ENCODE results near the gene OLA1. TPM values are rescaled to one million over a fixed set of nuclear protein-coding genes. Genes with fewer than 3 reads are reported as not detected.

OLA1 gene
- total RNA-seq, 1 experiment from 2014 or later, result 126 TPM

DNA sequence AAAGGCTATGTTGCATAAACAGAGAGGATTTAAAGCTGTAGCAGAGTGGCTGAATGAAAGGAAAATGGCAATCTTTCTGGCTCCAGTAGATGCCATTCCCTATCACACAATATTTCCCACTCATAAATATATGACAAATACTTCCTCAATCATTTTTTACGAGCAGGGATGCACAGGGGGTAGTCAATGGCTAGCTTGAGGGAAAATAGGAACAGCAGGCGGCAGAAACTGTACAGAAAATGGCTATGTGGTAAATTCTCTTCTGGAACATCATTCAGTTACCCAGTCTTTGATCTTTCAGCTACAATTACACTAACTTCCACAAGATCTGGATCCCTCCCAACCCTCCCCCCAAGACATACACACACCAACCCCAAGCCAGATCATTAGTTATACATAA, 127.2 kb downstream of the OLA1 start:
- peak; percentile 78 for ATAC-seq
- TF ChIP-seq TCF7L2 (IDR thresholded peaks at IDR 0.05; ENCODE audit: low read depth, low read length) (no peak), POLR2AphosphoS5 (IDR thresholded peaks at IDR 0.05; ENCODE audit: low read depth, low read length) (no peak), SIN3A (IDR thresholded peaks at IDR 0.05; ENCODE audit: borderline replicate concordance, insufficient read depth, low read depth, low read length) (no peak)
- TF ChIP-seq, protein P1, sequence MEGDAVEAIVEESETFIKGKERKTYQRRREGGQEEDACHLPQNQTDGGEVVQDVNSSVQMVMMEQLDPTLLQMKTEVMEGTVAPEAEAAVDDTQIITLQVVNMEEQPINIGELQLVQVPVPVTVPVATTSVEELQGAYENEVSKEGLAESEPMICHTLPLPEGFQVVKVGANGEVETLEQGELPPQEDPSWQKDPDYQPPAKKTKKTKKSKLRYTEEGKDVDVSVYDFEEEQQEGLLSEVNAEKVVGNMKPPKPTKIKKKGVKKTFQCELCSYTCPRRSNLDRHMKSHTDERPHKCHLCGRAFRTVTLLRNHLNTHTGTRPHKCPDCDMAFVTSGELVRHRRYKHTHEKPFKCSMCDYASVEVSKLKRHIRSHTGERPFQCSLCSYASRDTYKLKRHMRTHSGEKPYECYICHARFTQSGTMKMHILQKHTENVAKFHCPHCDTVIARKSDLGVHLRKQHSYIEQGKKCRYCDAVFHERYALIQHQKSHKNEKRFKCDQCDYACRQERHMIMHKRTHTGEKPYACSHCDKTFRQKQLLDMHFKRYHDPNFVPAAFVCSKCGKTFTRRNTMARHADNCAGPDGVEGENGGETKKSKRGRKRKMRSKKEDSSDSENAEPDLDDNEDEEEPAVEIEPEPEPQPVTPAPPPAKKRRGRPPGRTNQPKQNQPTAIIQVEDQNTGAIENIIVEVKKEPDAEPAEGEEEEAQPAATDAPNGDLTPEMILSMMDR (IDR thresholded peaks at IDR 0.05), result no peak
- TF ChIP-seq, protein P2, sequence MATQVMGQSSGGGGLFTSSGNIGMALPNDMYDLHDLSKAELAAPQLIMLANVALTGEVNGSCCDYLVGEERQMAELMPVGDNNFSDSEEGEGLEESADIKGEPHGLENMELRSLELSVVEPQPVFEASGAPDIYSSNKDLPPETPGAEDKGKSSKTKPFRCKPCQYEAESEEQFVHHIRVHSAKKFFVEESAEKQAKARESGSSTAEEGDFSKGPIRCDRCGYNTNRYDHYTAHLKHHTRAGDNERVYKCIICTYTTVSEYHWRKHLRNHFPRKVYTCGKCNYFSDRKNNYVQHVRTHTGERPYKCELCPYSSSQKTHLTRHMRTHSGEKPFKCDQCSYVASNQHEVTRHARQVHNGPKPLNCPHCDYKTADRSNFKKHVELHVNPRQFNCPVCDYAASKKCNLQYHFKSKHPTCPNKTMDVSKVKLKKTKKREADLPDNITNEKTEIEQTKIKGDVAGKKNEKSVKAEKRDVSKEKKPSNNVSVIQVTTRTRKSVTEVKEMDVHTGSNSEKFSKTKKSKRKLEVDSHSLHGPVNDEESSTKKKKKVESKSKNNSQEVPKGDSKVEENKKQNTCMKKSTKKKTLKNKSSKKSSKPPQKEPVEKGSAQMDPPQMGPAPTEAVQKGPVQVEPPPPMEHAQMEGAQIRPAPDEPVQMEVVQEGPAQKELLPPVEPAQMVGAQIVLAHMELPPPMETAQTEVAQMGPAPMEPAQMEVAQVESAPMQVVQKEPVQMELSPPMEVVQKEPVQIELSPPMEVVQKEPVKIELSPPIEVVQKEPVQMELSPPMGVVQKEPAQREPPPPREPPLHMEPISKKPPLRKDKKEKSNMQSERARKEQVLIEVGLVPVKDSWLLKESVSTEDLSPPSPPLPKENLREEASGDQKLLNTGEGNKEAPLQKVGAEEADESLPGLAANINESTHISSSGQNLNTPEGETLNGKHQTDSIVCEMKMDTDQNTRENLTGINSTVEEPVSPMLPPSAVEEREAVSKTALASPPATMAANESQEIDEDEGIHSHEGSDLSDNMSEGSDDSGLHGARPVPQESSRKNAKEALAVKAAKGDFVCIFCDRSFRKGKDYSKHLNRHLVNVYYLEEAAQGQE (IDR thresholded peaks at IDR 0.05; ENCODE audit: insufficient read depth in 1 of 2, low read depth in 2 of 2, low read length in 1 of 2), result no peak
- Histone ChIP-seq H3K4me1 (ENCODE audit: control insufficient read depth, insufficient read depth, low read length) (peaks cover 17% of the 10 kb centered on the region), H3K9me3 (ENCODE audit: control insufficient read depth, insufficient read depth, low read depth, low read length) (no peaks in the 10 kb centered on the region), H3K27ac (ENCODE audit: low read length) (no peak overlapping the region), H3K36me3 (ENCODE audit: control insufficient read depth, insufficient read depth, low read length) (peaks cover 2% of the 10 kb centered on the region; the same call in 1 of the 2 replicates), H3K27me3 (ENCODE audit: control insufficient read depth, insufficient read depth, low read length) (no peaks in the 10 kb centered on the region), H3K4me3 (ENCODE audit: low read depth in 2 of 2, low read length in 2 of 2) (no peak overlapping the region)
- ChIA-PET POLR2A (no interaction called here), CTCF (interaction anchor here (0.6 kb wide), 1 partner anchor 226 kb away, joined by 5 read pairs; no protein-coding TSS in a partner anchor)
- in situ Hi-C loops (cut with HindIII; ENCODE audit: low pct_unique_long_range_greater_than_20kb, low sequenced_read_pairs) (no loop called here), intact Hi-C loops (cut with micrococcal nuclease; ENCODE audit: unreplicated experiment) (no loop called here)
- DNase-seq (ENCODE audit: low read depth, low spot score), result no peak
- BruUV-seq (replicated peaks), result no TSS peak

DNA sequence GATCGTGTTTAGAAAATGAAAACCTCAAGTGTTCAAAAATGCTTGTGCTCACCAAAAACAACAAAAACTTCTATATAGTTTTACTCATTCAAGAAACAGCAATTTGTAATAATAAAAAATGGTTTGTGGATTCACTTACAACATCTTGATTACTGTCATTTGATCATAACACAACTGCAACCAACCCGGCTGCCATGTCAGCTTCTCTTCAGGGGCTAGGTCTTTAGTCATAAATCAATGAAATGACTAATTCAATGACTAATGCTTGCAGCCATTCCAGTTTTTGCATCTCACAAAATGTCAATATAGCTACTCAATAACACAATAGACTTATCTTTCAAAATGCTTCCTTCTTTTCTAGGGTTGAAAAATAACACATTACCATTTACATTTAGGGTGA, 128.0 kb downstream of the OLA1 start:
- TF ChIP-seq SIN3A (IDR thresholded peaks at IDR 0.05; ENCODE audit: borderline replicate concordance, insufficient read depth, low read depth, low read length), result no peak
- TF ChIP-seq POLR2AphosphoS5 (IDR thresholded peaks at IDR 0.05; ENCODE audit: low read depth, low read length), result no peak
- no peak for TF ChIP-seq TCF7L2 (IDR thresholded peaks at IDR 0.05; ENCODE audit: low read depth, low read length)
- TF ChIP-seq, protein P2 (IDR thresholded peaks at IDR 0.05; ENCODE audit: insufficient read depth in 1 of 2, low read depth in 2 of 2, low read length in 1 of 2), result no peak
- TF ChIP-seq, protein P1 (IDR thresholded peaks at IDR 0.05), result no peak
- in situ Hi-C loops (cut with HindIII; ENCODE audit: low pct_unique_long_range_greater_than_20kb, low sequenced_read_pairs) (no loop called here), intact Hi-C loops (cut with micrococcal nuclease; ENCODE audit: unreplicated experiment) (no loop called here)
- no peaks in the 10 kb centered on the region for H3K27me3 ChIP-seq (ENCODE audit: control insufficient read depth, insufficient read depth, low read length)
- DNase-seq (ENCODE audit: low read depth, low spot score), result peak; percentile 7
- no peak overlapping the region for H3K4me3 ChIP-seq (ENCODE audit: low read depth in 2 of 2, low read length in 2 of 2)
- peaks cover 2% of the 10 kb centered on the region; the same call in 1 of the 2 replicates for H3K36me3 ChIP-seq (ENCODE audit: control insufficient read depth, insufficient read depth, low read length)
- peaks cover 17% of the 10 kb centered on the region for H3K4me1 ChIP-seq (ENCODE audit: control insufficient read depth, insufficient read depth, low read length)
- BruUV-seq (replicated peaks), result no TSS peak
- H3K27ac ChIP-seq (ENCODE audit: low read length), result no peak overlapping the region
- ATAC-seq, result no peak
- CTCF ChIA-PET, result no interaction called here
- POLR2A ChIA-PET, result no interaction called here
- no peaks in the 10 kb centered on the region for H3K9me3 ChIP-seq (ENCODE audit: control insufficient read depth, insufficient read depth, low read depth, low read length)
